Neural cell (in vitro differentiated cells): Measurements from ENCODE around the gene COLQ.

Experiments used
- EP300 ChIP-seq: fragments of 450-650 bp; conservative IDR thresholded peaks from 2 replicates; pipeline ENCODE4 v1.6.1; 2014; ENCODE audit warnings: antibody characterized with exemption, mild to moderate bottlenecking, moderate library complexity; ENCODE audit not compliant: poor library complexity, severe bottlenecking
- EZH2 ChIP-seq: fragments of 200-600, 300-800 bp; shearing (Covaris generic), sonication (generic); IDR thresholded peaks from 2 replicates; pipeline ENCODE4 v1.6.1; 2014; ENCODE audit warnings: antibody characterized with exemption, low read length, borderline replicate concordance, mild to moderate bottlenecking; ENCODE audit not compliant: insufficient read depth, poor library complexity, severe bottlenecking
- POLR2AphosphoS5 ChIP-seq: IDR thresholded peaks from 2 replicates; pipeline ENCODE4 v1.6.1; 2012
- RAD21 ChIP-seq: fragments of 450-650 bp; conservative IDR thresholded peaks from 2 replicates; pipeline ENCODE4 v1.6.1; 2014; ENCODE audit warnings: antibody characterized with exemption, mild to moderate bottlenecking, moderate library complexity
- TAF1 ChIP-seq: IDR thresholded peaks from 2 replicates; pipeline ENCODE4 v1.6.1; 2012; ENCODE audit warnings: low read depth
- TF ChIP-seq, protein P1 (sequence below): fragments of 450-650 bp; IDR thresholded peaks from 2 replicates; pipeline ENCODE4 v1.5.1; 2014; ENCODE audit warnings: antibody characterized with exemption, mild to moderate bottlenecking, moderate library complexity; ENCODE audit not compliant: poor library complexity, severe bottlenecking
- TF ChIP-seq, protein P2 (sequence below): IDR thresholded peaks from 2 replicates; pipeline ENCODE4 v1.6.1; 2012; ENCODE audit warnings: borderline replicate concordance

DNA sequence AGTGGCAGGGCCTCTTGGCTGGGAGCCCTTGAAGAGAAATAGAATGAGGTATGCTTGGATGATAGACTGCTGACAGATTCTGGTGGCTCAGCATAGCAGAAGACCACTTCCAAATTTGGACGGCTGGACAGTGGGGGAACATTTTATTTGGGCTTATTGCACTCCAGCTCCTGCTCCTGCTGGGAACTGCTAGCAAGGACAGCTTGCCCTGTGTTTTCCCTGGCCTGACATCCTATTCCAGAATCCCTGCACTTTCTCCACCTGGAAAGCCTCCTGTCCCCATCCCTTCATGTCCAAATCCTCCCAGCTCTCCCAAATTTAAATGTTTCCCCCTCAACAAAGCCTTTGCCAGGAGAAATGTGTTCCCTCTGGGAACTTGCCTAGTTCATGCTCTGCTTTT lies 9.8 kb upstream of the COLQ start:
- TF ChIP-seq TAF1 (no peak), EZH2 (no peak), EP300 (no peak), POLR2AphosphoS5 (no peak), RAD21 (no peak)
- TF ChIP-seq, protein P1, sequence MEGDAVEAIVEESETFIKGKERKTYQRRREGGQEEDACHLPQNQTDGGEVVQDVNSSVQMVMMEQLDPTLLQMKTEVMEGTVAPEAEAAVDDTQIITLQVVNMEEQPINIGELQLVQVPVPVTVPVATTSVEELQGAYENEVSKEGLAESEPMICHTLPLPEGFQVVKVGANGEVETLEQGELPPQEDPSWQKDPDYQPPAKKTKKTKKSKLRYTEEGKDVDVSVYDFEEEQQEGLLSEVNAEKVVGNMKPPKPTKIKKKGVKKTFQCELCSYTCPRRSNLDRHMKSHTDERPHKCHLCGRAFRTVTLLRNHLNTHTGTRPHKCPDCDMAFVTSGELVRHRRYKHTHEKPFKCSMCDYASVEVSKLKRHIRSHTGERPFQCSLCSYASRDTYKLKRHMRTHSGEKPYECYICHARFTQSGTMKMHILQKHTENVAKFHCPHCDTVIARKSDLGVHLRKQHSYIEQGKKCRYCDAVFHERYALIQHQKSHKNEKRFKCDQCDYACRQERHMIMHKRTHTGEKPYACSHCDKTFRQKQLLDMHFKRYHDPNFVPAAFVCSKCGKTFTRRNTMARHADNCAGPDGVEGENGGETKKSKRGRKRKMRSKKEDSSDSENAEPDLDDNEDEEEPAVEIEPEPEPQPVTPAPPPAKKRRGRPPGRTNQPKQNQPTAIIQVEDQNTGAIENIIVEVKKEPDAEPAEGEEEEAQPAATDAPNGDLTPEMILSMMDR: no peak
- TF ChIP-seq, protein P2, sequence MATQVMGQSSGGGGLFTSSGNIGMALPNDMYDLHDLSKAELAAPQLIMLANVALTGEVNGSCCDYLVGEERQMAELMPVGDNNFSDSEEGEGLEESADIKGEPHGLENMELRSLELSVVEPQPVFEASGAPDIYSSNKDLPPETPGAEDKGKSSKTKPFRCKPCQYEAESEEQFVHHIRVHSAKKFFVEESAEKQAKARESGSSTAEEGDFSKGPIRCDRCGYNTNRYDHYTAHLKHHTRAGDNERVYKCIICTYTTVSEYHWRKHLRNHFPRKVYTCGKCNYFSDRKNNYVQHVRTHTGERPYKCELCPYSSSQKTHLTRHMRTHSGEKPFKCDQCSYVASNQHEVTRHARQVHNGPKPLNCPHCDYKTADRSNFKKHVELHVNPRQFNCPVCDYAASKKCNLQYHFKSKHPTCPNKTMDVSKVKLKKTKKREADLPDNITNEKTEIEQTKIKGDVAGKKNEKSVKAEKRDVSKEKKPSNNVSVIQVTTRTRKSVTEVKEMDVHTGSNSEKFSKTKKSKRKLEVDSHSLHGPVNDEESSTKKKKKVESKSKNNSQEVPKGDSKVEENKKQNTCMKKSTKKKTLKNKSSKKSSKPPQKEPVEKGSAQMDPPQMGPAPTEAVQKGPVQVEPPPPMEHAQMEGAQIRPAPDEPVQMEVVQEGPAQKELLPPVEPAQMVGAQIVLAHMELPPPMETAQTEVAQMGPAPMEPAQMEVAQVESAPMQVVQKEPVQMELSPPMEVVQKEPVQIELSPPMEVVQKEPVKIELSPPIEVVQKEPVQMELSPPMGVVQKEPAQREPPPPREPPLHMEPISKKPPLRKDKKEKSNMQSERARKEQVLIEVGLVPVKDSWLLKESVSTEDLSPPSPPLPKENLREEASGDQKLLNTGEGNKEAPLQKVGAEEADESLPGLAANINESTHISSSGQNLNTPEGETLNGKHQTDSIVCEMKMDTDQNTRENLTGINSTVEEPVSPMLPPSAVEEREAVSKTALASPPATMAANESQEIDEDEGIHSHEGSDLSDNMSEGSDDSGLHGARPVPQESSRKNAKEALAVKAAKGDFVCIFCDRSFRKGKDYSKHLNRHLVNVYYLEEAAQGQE: no peak
